HG03039 (cell line): Measurements from ENCODE around the gene TAS1R1.

ENCODE experiments used
- ATAC-seq: cut with Tn5 transposase; IDR thresholded peaks from one replicate; pipeline ENCODE4 v1.9.1; 2021; ENCODE audit warnings: mild to moderate bottlenecking, moderate library complexity; ENCODE audit not compliant: unreplicated experiment

Gene TAS1R1

GRCh38 chr1:6602669-6603237 lies 47.6 kb downstream of the TAS1R1 start, which contains the start of gene KLHL21:
Gene KLHL21 (minus strand): TSS chr1:6602869. CDS start chr1:6602817, 52 bp downstream.
- peak; percentile 56 for ATAC-seq

DNA sequence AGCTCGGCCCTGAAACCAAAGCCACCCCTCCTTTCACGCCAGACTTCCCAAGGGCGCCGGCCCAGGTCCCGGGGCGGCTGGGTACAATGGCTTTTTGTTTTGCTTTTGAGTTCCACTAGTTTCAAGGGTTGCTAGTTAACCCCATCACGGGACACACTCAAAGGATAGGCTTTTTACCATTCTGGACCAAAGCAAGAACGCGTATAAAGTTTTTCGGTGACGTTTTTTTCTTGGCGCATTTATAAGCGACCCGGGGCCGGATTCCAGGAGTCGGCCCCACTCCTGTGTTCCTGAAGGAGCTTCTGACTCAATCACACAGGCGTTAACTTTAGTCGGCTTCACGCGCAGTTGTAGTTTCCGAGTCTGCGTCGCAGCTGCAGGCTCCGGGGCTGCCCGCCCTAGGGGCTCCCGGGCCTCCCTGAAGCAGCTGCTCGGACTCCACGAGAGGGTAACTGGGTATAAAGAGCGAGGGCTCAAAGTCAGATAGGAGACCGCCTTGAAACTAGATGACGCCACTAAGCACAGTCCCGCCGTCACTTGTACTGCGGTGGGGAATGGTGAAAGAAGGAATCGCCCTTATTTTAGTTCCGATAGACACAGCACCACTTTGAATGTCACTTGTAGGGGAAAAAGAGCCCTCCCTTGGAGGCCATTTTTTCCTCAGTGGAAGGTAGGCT lies 48.3 kb downstream of the TAS1R1 start:
- ATAC-seq, result no peak

DNA sequence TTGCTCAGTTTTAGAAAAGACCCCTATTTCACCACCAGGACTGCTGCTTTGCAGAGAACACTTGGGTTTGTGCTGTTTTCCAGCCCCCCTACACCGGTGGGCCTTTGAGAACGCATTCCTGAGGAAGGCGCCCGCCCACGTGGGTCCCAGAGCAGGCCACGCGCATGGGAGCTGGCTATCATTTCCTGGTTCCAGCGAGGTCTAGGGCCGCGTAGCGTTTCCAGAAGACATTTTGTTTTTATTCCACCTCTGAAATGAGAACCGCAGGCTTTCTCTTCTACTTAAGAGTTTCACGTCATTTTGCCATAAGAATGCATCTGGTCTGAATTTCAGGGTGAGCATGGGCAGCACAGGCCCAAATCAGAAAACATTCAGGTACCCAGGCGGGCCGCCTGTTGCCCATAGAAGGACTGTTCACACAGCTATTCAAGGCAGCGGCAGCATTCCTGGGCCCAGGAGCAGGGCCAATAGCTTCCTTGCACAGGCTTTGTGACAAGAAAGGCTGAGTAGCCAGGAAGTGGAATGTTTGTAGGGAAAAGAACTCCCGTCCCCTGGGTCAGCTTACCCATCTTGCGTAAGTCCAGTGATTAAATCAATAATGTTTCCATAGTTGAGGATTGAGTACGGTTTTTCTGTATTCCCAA lies 48.9 kb downstream of the TAS1R1 start:
- ATAC-seq, result no peak

DNA sequence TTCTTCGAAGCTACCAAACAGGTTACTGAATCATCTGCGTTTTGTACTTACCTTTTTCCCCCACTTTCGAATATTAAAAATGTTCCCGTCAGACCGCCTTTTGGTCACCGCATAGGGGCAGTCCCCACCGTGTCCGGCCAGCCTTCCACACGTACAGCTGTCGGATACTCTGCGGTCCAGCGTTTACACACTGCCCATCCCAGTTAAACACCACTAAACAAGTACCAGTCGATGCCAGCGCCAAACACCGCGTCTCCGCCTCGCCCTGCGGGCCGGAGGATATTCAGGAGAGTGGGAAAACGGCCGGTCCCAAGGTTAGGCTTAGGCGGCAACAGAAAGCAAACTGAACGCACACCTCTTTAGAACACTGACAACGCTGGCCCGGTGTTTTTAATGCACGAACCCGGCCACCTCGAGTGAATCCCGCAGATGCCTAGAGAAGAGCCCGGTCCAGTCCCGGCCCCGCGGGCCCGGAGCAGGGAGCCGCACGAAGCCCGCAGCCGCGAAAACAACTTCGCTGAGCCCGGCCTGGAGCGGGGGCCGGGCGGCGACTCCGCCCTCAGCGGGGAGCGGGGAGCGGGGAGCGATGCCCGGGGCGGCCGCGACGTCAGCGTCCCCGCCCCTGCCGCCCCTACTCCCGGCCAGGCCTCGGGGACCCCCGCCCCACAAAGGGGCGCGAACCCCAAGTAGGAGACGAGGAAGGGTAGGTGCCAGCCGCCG lies 57.7 kb downstream of the TAS1R1 start:
- ATAC-seq, result no peak

GRCh38 chr1:6613361-6614018 lies 58.4 kb downstream of the TAS1R1 start, which contains the start of gene PHF13:
Gene PHF13 (plus strand): TSS chr1:6613731. CDS start chr1:6614067, 336 bp downstream.
- ATAC-seq, result peak; percentile 87

DNA sequence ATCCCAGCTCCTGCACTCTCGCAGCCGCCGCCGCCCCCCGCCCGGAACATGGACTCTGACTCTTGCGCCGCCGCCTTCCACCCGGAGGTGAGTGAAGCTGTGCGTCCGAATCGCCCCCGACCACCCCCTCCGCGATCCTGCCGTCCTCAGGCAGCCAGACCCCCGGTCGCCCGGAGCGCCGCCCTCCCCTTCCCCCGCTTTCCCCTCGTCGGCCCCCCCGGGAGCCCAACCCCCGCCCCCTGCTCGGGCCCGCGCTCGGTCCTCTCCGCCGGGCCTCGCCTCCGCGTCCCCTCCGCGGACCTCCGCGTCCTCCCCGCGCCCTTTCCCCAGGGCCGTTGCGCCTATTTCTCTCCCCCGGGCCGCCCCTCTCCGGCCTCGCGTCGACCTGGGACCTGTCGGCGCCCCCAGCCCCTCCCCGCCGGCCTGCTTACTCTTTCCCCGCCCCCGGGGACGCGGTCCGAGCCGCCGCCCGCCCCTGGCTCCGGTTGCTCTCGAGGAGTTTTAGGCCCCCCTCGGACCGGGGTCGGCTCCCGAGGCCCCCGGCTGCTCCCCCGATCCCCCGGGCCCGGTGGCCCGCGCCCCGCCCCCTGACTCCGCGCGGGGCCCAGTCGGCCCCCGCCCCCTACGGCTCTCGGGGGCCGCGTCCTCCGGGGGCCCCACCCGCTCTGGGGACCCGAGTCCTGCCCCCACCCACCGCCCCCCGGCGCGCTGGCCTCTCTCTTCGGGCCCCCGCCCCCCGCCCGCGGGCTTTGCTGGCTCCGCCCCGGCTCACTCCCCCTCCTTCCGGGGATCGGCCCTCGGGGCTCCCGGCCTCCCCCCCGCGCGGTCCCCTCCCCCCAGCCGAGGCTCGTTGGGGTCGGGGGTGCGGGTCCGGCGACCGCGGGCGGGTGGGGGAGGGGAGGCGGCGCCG lies 59.2 kb downstream of the TAS1R1 start:
- ATAC-seq, result no peak

DNA sequence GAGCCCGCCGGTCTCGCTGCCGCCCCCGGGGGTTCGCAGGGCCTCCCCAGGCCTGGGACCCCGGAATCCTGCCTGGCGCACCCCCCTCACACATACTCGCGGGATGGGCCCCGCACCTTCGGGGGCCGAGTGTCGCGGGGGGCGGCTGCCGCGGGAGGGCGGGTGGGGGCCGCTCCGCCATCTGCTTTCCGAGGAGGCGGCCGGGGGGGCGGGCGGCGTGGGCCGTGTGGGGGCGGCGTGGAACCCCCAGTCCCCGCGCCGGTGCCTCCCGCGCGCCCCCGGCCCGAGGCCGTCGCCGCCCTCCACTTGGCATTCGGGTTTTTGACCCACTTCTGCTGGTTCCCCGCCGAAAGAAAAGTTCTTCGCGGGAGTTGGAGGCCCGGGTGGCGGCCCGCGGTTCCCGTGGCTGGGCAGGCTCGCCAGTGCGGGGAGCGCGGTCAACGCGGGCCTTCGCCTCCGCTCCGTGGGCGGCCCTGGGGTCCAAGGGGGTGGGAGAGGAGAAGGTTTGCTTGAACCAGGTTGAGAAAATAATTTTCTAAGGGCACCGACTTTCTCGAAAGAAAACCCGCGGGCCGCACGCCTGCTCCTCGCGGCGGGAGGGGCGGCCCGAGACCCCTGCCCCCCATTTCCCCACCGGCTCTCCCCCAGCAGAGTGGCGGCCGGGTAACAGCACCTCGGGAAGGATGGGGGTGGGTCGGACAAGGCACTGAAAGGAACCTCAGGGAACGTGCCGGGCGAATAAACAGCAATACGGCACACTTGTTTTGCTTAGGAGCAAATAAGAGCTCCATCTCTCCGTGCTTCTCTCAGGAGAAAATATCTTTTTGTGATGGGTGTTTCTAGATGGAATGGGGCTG lies 60.0 kb downstream of the TAS1R1 start:
- ATAC-seq, result no peak

GRCh38 chr1:6619045-6619444 lies 63.9 kb downstream of the TAS1R1 start:
- ATAC-seq, result no peak

DNA sequence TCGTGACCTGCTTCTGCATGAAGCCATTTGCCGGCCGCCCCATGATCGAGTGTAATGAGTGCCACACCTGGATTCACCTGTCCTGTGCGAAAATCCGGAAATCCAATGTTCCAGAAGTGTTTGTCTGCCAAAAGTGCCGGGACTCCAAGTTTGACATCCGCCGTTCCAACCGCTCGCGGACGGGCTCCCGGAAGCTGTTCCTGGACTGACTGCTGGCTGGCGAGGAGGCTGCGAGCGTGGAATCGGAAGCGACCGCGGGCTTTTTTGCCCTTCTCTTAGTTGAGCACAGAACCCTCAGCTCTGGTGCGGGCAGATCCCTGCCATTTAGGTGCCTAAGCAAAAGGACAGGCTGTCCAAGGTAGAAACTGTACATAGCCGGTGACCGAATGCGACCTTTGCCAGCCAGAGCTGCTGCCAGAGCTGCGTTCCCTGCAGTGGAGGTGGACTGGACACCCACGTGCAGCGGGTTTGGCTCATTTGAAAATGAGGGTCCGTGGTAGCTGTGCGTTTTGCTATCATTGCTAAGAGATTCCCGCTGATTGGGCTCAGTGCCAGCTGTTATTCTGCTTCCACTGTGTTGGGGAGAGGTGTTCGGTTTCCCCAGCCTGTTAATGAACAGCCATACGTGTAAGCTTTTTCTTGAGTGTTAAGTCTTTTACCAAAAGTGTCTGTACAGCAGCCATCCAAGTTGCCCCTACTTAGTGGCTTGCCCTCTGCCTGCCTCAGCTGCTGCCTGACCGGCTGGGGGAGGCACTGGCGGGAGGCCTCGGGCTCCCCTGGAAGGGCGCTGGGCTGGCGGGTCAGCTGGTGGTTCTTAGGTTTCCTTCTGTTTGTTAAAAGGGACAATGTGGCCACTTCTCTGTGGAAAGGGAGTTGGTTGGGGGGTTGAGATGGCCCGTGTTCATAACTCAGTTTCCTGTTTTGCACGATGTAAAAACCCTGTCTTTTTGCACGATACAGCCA lies 66.6 kb downstream of the TAS1R1 start:
- no peak for ATAC-seq

- ATAC-seq, result no peak
These were observed 67.5 kb downstream of the TAS1R1 start for GRCh38 chr1:6622396-6623152.

GRCh38 chr1:6623269-6623965 lies 68.3 kb downstream of the TAS1R1 start:
- ATAC-seq, result no peak

- peak; percentile 64 for ATAC-seq
These were observed 69.8 kb downstream of the TAS1R1 start, which contains the start of gene THAP3 for GRCh38 chr1:6624710-6625583. Gene THAP3 (plus strand): TSS chr1:6624868. CDS start chr1:6625219, 351 bp downstream.

GRCh38 chr1:6625584-6626149 lies 70.6 kb downstream of the TAS1R1 start:
- peak; percentile 6 for ATAC-seq

DNA sequence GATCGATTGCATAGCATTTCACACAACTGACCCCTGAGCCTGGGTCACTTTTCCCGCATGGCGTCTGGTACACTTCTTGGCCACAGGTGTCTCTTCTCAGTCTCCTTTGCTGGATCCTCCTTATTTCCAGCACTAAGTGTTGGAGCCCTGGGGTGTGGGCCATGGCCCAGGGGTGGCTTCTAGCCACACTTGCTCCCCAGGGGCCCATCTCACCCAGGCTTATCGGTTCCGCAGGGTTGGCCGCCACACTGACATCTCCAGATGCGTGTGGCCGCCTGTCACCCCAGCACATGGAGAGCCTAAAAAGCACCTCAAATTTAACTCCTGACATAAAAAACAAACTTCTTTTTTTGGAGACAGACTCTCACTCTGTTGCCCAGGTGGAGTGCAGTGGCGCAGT lies 71.9 kb downstream of the TAS1R1 start:
- ATAC-seq, result no peak
